HG02759 (cell line): ENCODE results near the gene VSX2.
A peak's percentile ranks its signal among the peaks of the same experiment; 100 is the strongest.

Experiments
- ATAC-seq: cut with Tn5 transposase; IDR thresholded peaks from one replicate; pipeline ENCODE4 v1.9.1; 2021; ENCODE audit warnings: mild to moderate bottlenecking, moderate library complexity; ENCODE audit not compliant: unreplicated experiment

The VSX2 gene

DNA sequence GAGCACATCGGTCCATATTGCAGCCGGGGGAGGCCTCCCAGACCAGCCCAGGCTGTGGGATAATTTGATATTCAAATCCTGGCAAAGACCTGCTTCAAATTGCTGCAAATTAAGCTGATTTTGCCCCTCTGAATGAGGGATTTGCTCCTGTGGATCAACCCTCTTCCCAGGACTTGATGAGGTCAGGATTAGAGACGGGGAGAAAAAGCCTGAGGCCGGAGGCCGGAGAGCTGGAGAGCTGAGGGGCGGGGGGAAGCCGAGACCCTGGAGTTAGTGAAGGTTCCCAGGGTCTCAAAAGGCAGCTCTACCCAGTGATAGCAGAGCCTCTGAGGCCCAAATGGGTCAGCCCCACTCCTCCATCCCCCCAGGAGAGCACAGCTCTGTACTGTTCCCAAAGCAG is 17.5 kb upstream of the VSX2 start:
- no peak for ATAC-seq

- ATAC-seq = no peak
Observed at GRCh38 chr14:74223016-74223415, 16.2 kb upstream of the VSX2 start.

- ATAC-seq = no peak
Observed at GRCh38 chr14:74231784-74232183, 7.5 kb upstream of the VSX2 start.

DNA sequence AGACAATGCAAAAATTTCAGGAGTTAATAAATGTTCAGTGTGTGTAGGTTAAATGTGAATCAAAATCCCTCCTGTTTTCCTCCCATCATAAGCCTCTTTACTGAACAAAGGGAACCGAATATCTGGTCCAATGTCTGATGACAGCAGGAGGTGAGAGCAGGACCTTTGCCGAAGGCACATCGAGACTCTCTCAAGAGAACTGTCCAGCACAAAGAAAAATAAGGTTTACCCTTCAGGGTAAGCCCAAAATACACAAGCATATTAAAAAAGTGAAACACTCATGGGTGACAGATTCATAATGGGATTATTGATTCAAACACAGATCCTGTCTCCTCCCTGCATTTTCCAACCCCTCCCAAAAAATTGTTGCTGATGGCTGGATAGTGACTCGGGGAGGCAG is 4.2 kb upstream of the VSX2 start:
- ATAC-seq = no peak

GRCh38 chr14:74237441-74237840 is 1.8 kb upstream of the VSX2 start:
- no peak for ATAC-seq

DNA sequence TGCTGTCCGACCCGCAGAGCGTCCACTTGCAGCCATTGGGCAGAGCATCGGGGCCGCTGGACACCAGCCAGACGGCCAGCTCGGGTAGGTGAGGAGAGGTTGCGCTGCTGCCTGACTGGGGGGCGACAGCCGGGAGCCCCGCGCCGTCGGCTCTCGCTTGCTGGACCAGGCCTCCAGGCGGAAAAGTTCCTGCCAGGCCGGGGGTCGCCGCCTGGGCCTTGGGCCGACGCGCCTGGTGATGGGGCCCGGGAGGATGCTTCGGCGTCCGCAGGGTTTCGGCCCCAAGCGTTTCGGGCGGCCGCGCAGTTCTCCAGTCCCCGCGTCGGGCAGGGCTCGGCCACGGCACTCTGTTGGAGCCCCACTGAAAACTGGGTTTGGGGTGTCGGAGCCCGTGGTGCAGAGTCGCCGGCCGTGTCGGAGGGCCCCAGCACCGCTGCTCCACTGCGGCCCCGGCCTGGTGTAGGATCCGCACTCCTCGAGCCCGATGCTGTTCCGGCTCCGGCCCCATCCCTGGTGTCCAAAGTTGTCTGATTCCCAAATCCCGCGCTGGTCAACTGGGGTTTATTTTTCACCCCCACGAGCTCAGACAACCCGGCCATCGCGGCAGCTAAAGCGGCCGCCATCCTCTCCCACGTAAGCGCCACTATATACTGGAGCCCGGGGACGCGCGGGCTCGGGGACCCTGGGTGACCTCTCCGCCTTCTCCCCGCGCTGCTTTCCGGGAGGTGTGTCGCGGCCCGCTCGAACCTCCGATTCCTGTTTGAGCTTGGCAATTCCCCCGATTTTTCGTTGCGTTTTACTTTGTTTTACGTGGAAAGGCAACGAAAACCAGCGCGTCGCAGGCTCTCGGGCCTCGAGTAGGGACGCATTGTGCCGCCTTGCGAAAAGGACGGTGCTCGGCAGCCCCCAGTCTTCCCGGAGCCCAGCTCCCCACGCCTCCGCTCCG is 872 bp downstream of the VSX2 start:
- no peak for ATAC-seq

GRCh38 chr14:74240794-74241651 is 1.8 kb downstream of the VSX2 start:
- no peak for ATAC-seq

DNA sequence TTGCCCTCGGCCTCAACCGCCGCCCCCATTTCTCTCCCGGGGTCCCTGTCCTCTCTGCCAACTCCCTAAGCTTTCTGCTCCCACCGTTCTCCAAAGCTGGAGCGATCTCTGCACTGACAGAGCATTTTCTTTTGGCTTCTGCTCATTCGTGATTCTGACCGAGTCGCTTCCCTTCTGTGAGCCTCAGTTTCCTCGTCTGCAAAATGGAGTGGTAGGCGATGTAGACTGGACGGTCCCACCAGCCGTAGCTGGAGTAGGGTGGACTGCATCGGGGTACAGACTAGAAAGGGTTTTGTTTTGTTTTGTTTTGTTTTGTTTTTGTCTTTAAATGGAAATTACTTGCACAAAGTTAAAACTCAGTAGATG is 2.4 kb downstream of the VSX2 start:
- ATAC-seq = no peak

DNA sequence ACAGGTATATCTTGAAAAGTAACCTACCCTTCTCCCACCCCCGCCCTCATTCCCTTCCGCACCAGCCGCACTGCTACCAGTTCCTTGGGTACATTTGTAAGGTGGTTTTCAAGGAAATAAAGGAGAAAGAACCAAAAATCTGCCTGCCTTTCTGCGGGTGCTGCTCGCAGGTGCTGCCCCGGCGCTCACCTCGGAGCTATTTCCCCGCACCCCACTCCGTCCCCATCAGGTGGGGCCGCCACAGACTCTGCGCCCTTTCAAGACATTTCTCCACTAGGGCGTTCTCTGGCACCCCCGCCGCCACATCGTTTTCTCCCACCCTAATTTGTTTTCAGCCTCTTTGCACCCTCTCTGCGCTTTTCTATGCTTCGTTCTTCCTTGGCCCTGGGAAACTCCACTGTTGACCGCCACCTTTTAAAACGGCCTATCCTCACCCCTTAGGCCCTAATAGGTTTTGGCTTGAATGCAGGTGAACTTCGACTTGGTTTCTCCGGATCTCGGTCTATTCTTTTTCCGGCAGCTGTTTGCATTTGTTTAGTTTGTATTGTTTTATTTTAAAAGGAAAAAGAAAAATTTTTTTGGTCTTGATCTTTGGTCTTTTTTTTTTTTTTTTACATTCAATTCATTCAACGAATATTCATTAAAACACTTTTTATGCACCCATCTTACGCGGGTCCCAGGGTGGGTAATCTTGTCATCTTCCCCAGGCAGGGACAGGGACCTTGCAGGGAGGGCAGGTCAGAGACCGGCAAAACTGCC is 3.0 kb downstream of the VSX2 start:
- no peak for ATAC-seq

- ATAC-seq = no peak
Observed at GRCh38 chr14:74242780-74243042, 3.5 kb downstream of the VSX2 start.

DNA sequence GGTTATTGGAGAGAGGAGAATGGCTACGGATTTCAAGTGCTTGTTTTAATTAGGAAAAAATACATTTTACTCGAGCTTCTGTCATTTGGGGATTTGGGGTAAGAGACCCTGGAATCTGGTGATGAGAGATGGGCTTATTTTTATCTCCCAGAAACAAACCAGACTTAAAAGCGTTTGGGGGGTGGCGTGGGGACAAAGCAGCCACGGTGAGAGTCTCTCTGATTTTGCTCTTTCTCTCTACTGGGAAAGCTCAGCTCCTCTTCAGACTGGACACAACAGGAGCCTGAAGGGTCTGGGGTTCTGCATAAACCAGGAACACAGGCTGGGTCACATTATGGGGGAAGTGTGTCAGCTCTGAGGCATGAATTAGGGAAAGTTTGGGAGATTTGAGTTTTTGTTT is 3.8 kb downstream of the VSX2 start:
- no peak for ATAC-seq

- no peak for ATAC-seq
Observed at GRCh38 chr14:74244115-74244514, 4.9 kb downstream of the VSX2 start.

DNA sequence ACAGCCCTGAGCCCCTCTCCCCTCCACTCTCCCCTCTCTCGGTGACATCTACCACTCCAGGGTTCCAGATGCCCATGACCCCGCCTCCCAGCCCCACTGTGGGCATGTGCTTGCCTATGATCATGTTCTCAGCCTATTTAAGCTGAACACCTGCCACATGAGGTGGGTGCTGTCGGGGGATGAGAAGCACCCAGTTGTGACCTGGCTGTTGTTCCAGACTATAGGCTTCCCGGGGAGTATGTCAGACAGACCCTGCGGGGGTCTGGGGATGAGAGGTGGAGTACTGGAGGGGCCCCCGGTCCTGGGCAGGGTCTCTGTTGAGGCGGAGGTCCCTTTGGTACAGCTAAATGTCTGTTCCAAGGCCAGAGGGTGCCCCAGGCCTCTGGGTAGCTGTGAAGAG is 6.0 kb downstream of the VSX2 start:
- no peak for ATAC-seq

DNA sequence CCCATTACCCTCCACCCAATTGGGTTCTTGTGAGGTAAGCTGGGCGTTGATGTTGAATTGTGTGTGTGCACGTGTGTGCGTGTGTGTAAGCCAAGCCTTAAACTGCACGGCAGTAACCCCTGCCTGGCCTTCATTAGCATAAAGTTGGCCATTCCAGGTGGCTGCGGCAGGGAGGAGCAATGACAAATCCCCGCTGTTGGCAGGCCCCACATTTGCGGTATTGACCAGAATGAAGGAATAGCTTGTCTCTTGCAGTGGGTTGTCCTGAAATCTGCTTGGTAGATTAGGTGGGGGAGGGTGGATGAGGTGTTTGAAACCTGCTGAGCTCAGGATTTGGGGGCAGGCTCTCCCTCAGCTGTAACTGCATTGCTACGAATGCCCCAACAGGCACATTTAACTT is 7.3 kb downstream of the VSX2 start:
- ATAC-seq = no peak

DNA sequence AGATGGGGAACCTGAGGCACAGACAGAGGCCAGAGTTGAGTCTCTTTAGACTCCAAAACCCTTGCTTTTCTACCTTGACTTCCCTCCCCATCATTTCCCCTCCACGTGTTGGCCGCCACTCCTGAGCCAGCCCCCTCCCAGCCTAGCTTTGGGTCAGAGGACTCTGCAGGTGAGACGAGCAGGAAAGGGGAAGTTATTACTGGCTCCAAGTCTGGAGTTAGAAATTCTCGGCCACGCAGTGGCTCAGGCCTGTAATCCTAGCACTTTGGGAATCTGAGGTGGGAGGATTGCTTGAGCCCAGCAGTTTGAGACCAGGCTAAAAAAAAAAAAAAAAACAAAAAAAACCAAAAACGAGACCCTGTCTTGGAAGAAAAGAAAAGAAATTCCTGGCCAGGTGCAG is 8.8 kb downstream of the VSX2 start:
- ATAC-seq = no peak

DNA sequence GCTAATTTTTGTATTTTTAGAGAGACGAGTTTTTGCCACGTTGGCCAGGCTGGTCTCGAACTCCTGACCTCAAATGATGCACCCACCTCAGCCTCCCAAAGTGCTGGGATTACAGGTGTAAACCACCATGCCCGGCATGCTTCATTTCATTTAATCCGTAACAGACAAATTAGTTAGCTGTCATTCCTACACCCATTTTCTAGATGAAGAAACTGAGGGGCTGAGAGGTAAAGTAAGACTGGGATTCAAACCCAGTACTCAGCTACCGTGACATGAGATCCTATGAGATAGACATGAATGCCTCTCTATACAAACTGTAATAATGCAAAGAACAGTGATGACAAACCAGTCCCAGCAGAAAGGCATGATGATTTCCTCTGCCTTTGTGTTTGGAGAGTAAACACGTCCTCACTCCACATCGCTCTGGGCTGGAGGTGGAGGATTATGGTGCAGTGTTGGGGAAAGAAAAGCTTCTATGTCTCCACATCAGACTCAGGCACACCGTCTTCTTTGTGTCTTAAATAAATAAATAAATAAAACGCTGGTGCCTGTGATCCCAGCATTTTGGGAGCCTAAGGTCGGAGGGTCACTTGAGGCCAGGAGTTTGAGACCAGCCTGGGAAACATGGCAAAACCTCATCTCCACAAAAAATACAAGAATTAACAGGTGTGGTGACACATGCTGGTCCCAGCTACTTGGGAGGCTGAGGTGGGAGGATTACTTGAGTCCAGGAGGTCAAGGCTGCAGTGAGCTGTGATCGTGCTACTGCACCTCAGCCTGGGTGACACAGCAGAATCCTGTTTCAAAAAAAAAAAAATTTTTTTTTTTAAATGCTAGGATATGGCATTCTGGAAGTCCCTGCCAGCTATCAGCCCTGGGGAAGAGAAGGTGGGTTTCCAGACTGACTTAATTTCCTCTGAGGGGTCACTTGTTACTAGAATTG is 10.5 kb downstream of the VSX2 start:
- no peak for ATAC-seq

DNA sequence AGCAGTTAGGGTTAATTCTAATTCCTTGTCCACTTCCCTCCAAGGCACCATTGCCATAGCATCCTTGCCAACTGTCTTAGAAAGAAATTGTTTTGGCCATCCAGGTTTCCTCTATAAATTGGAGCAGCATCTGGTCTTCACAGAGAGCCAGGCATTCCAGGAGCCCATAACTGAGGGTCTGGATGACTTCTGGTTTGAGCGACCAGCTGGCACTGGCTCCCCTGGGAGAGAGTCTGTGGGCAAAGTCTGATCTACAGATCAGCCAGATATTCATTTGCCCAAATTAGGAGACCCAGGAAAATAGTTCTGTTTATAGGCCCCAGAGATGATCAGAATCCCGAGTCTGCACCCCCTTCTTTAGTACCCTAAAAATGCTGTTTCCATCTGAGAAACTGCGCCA is 16.0 kb downstream of the VSX2 start:
- no peak for ATAC-seq

DNA sequence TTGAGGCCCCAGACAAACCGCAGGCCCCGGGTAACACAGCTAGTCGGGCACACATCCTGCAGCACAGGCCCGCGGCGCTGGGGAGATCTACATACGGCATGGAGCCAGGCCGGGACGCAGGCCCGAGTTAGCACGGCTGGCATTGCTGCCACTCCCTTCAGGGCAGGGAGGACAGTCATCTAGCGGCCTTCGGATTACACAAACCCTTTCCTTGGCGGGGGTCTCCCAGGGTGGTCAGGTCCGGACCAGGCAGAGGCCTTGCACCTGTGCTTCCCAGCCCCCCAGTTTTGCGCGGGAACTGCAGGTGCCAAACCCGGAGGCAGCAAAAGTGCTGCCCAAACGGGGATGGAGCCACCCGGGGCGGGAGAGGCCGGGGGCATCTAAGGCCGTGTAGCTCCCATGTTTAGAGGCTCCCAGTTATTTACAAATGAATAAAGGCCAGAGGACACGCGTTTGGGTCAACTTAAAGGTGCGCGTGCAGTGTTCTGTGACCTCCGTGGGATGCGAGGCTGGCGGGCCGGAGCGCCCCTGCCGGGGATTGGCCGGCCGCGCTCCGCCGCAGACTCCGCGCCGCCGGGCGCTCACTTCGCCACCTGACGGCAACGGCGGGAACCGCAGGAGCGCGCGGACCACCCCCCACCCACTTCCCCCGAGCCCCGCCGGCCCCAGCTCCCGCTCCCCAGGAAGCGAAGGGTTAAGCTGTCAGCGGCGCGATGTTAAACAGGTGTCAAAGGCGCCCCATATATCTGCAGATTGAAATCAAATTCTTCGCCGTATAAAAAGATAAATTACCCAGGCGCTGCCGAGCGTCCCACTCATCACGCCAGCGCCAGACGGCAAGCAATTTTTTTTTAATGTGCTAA is 18.1 kb downstream of the VSX2 start:
- peak; percentile 81 for ATAC-seq

DNA sequence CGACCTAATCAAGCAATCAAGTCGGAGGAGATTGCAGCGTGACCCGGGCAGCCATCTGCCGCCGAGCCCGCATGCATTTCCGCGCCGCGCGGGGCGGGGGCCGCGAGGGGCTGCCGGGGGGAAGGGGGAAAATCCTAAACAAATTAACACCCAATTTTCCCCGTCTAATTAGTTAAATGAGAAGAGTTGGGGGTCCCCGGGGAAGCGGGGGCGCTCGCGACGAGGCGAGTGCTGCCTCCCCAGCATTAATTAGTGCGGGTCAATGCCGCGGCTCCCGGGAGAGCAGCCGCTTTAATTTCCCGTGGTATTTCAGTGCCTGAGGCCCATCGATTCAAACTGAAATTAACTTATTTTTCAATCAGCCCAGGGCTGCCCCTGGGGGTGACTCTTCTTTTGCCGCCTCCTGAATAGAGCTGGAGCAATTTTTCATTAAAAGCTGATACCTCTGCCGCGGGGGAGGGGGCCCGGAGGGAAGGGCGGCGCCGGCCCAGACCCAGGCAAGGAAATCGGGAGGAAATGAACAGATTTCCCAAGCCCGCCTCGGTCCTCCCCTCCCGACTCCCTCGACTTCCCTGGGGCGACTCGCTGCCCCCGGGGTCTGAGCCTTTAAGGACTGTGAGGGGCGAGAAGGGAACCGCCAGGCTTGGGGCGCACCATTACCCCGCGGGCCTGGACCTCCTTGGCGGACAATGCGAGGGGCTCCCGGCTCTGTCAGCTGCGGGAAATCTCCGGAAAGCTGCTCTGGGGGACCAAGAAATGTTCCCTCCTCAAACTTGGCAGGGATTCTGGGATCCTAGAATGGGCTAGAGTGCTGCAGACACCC is 18.9 kb downstream of the VSX2 start:
- ATAC-seq = no peak
